SU-DHL-6 (cell line): ENCODE data around the gene CTF1.

Experiments
- CTCF ChIP-seq: fragments of 200-600 bp; sonication (generic); IDR thresholded peaks from one replicate; pipeline ENCODE4 v1.5.1; 2017; ENCODE audit warnings: antibody characterized with exemption, mild to moderate bottlenecking, low read length, moderate library complexity; ENCODE audit not compliant: insufficient read depth, poor library complexity, severe bottlenecking
- EZH2phosphoT487 ChIP-seq: fragments of 200-600 bp; sonication (generic), shearing (Covaris generic); conservative IDR thresholded peaks from 2 replicates; pipeline ENCODE4 v1.6.1; 2018; ENCODE audit warnings: mild to moderate bottlenecking, antibody characterized with exemption, low read length, moderate library complexity, mixed read lengths

GRCh38 chr16:30893744-30894539, 2.5 kb upstream of the CTF1 start, which contains the start of gene BCL7C:
- TF ChIP-seq EZH2phosphoT487 (no peak), CTCF (peak; percentile 12)
